Endodermal cell (in vitro differentiated cells): ENCODE data around the gene CCDC192. TPM values are rescaled to one million over a fixed set of nuclear protein-coding genes. Genes with fewer than 3 reads are reported as not detected.
A peak's percentile ranks its signal among the peaks of the same experiment; 100 is the strongest.

Source experiments
- DNase-seq: peaks from one replicate; pipeline ENCODE4 v3.0.0-alpha.2; 2017
- H3K27ac ChIP-seq: 2 replicates; pipeline ENCODE4 v1.5.1; 2013; ENCODE audit warnings: mild to moderate bottlenecking, low read depth, low read length, moderate library complexity
- H3K27me3 ChIP-seq: 2 replicates; pipeline ENCODE4 v1.6.1; 2013; ENCODE audit warnings: mild to moderate bottlenecking, low read length, moderate library complexity; ENCODE audit not compliant: insufficient read depth, control insufficient read depth, poor library complexity, severe bottlenecking
- H3K36me3 ChIP-seq: 2 replicates; pipeline ENCODE4 v1.7.0; 2013; ENCODE audit warnings: mild to moderate bottlenecking, low read length, moderate library complexity; ENCODE audit not compliant: control insufficient read depth, insufficient read depth
- H3K4me1 ChIP-seq: one replicate; pipeline ENCODE4 v1.7.0; 2013; ENCODE audit warnings: low read length; ENCODE audit not compliant: control insufficient read depth, insufficient read depth
- H3K4me3 ChIP-seq: 2 replicates; pipeline ENCODE4 v1.5.1; 2013; ENCODE audit warnings: mild to moderate bottlenecking, low read length, moderate library complexity
- H3K9ac ChIP-seq: 2 replicates; pipeline ENCODE4 v1.6.1; 2013; ENCODE audit warnings: mild to moderate bottlenecking, low read length, moderate library complexity; ENCODE audit not compliant: poor library complexity, severe bottlenecking; ENCODE audit errors: extremely low read depth
- H3K9me3 ChIP-seq: 2 replicates; pipeline ENCODE4 v1.6.1; 2013; ENCODE audit warnings: mild to moderate bottlenecking, low read length, moderate library complexity; ENCODE audit not compliant: control insufficient read depth
- H3K27ac Mint-ChIP-seq: 2 replicates; pipeline ENCODE4 v1.8.0; 2020; ENCODE audit warnings: mixed read lengths
- H3K27me3 Mint-ChIP-seq: 2 replicates; pipeline ENCODE4 v1.8.0; 2021; ENCODE audit warnings: mild to moderate bottlenecking, mixed read lengths; ENCODE audit not compliant: insufficient read depth
- H3K36me3 Mint-ChIP-seq: 2 replicates; pipeline ENCODE4 v1.8.0; 2020; ENCODE audit warnings: low read depth, mixed read lengths
- H3K4me1 Mint-ChIP-seq: 2 replicates; pipeline ENCODE4 v1.8.0; 2020; ENCODE audit warnings: mixed read lengths
- H3K4me3 Mint-ChIP-seq: 2 replicates; pipeline ENCODE4 v1.8.0; 2020; ENCODE audit warnings: mild to moderate bottlenecking, moderate library complexity, mixed read lengths
- H3K9me3 Mint-ChIP-seq: 2 replicates; pipeline ENCODE4 v1.8.0; 2020; ENCODE audit warnings: mild to moderate bottlenecking, mixed read lengths
- CTCF ChIP-seq: fragments of 200-600 bp; sonication (generic); conservative IDR thresholded peaks from 2 replicates; pipeline ENCODE4 v1.5.0; 2021; ENCODE audit warnings: antibody characterized with exemption, mild to moderate bottlenecking
- WGBS, 2 experiments: methylation state at CpG; one replicate each; pipeline versions ENCODE4 v1.1.5 to v1.1.7; 2013; ENCODE audit warnings: missing lambda C conversion rate in 2 of 2, mixed read lengths in 1 of 2; ENCODE audit not compliant: insufficient coverage in 1 of 2, insufficient read length in 1 of 2; 5-methylcytosine and 5-hydroxymethylcytosine counted together
- total RNA-seq, 2 donors: library from RNA; stranded (reverse); fragmentation: NEBNext Ultra II Directional in 1 of 2; extraction: Animal tissue kit (Norgen Biotek cat#: 25700) in 1 of 2; gene quantifications; 2 replicates in 1 of 2; 3 replicates in 1 of 2; pipeline ENCODE4 v1.2.1, GENCODE V29; 2021

The CCDC192 gene
- total RNA-seq, 2 donors from 2014 or later, result 0.48 to 1.3 TPM

- no peaks in the 10 kb centered on the region for H3K36me3 Mint-ChIP-seq
- no peaks in the 10 kb centered on the region for H3K9me3 Mint-ChIP-seq
- Histone ChIP-seq H3K4me3 (no peak overlapping the region), H3K4me1 (no peaks in the 10 kb centered on the region), H3K9me3 (no peaks in the 10 kb centered on the region), H3K36me3 (no peaks in the 10 kb centered on the region), H3K9ac (no peak overlapping the region), H3K27ac (no peak overlapping the region), H3K27me3 (no peaks in the 10 kb centered on the region)
- H3K27me3 Mint-ChIP-seq, result no peaks in the 10 kb centered on the region
- peak; percentile 87 for TF ChIP-seq CTCF
- no peak overlapping the region for H3K4me3 Mint-ChIP-seq
- WGBS, 2 experiments, result 17% methylated on average over 3 of the region's 3 CpGs; no CpG with 5 or more reads in 1 of the 2 experiments
- peaks cover 5% of the 10 kb centered on the region for H3K4me1 Mint-ChIP-seq
- H3K27ac Mint-ChIP-seq, result no peak overlapping the region
- DNase-seq, result peak; percentile 81
These were observed 205.9 kb downstream of the CCDC192 start for GRCh38 chr5:127909066-127909465.

DNA sequence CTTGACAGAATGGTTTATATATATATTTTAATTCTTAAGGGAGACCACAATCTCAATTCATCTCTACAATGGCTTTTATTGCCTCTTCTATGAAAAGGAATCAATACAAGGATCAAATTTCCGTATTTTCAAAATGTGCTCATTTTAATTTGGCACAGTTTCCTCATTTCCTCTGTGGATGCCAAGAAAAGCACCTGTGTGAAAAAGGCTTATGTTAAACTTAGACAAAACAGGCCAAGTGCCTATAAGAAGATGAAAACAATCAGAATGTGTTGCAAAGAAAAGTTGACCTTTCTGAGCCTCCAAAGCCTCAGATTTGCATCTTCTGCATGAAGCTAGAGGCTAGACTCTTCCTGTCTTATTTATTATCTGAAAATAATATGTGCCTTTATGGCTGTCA is 206.6 kb downstream of the CCDC192 start:
- Histone ChIP-seq H3K36me3 (no peaks in the 10 kb centered on the region), H3K9ac (no peak overlapping the region), H3K27ac (no peak overlapping the region), H3K27me3 (no peaks in the 10 kb centered on the region), H3K9me3 (no peaks in the 10 kb centered on the region), H3K4me3 (no peak overlapping the region), H3K4me1 (no peaks in the 10 kb centered on the region)
- peaks cover 5% of the 10 kb centered on the region for H3K4me1 Mint-ChIP-seq
- no peak overlapping the region for H3K4me3 Mint-ChIP-seq
- 94 to 100% methylated on average over 1 of the region's 1 CpG for WGBS, 2 experiments
- no peak overlapping the region for H3K27ac Mint-ChIP-seq
- H3K27me3 Mint-ChIP-seq, result no peaks in the 10 kb centered on the region
- no peaks in the 10 kb centered on the region for H3K36me3 Mint-ChIP-seq
- DNase-seq, result no peak
- H3K9me3 Mint-ChIP-seq, result no peaks in the 10 kb centered on the region
- no peak for TF ChIP-seq CTCF

DNA sequence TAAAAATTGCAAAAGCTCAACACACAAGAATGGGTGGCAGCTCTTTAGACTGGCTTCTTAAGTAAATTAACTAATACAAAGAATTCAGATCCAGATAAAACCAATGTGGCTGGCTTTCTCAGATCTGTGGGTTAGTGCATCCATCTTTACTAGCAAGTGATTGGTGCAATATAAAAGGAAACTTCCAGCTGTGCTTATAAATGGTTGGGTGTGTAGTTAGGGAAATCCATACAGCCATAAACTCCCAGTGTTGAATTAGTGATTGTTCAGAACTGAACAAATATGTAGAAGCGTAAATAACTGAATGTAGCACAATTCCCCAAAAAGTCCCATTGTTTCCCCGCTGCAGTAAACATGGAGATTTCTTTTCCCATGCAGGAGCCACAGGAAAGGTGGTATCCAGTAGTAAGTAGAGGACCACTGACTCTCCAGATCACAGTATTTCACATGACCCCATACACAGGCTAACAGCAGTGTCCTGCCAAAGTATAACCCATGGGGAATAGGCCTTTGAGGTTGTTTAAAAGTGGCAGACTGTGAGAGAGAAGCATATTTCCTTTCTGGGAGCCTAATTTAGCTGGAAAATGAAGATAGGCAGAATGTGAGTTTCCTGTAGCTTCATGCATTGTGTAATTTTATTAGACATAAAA is 207.2 kb downstream of the CCDC192 start:
- Mint-ChIP-seq H3K36me3 (no peaks in the 10 kb centered on the region), H3K4me1 (peaks cover 5% of the 10 kb centered on the region), H3K9me3 (no peaks in the 10 kb centered on the region), H3K27ac (no peak overlapping the region), H3K27me3 (no peaks in the 10 kb centered on the region), H3K4me3 (no peak overlapping the region)
- TF ChIP-seq CTCF, result no peak
- Histone ChIP-seq H3K4me3 (no peak overlapping the region), H3K4me1 (no peaks in the 10 kb centered on the region), H3K9me3 (no peaks in the 10 kb centered on the region), H3K27me3 (no peaks in the 10 kb centered on the region), H3K9ac (no peak overlapping the region), H3K27ac (no peak overlapping the region), H3K36me3 (no peaks in the 10 kb centered on the region)
- DNase-seq, result no peak
- WGBS, 2 experiments, result 93 to 100% methylated on average over 2 of the region's 2 CpGs
